GM21447 (cell line): ENCODE results near the gene BABAM2.

Experiments used
- ATAC-seq: cut with Tn5 transposase; IDR thresholded peaks from one replicate; pipeline ENCODE4 v1.9.1; 2021; ENCODE audit not compliant: unreplicated experiment

BABAM2 gene

GRCh38 chr2:28058791-28059190 is 168.3 kb downstream of the BABAM2 start:
- ATAC-seq: no peak

GRCh38 chr2:28062867-28063266 is 172.3 kb downstream of the BABAM2 start:
- no peak for ATAC-seq

- ATAC-seq: no peak
Measured at GRCh38 chr2:28063492-28063962, 173.0 kb downstream of the BABAM2 start.

- no peak for ATAC-seq
Measured at GRCh38 chr2:28067602-28068001, 177.1 kb downstream of the BABAM2 start.

- ATAC-seq: no peak
Measured at GRCh38 chr2:28068088-28068487, 177.6 kb downstream of the BABAM2 start.

GRCh38 chr2:28068527-28068926 is 178.0 kb downstream of the BABAM2 start:
- no peak for ATAC-seq

GRCh38 chr2:28071221-28071620 is 180.7 kb downstream of the BABAM2 start:
- ATAC-seq: no peak

GRCh38 chr2:28074137-28074536 is 183.6 kb downstream of the BABAM2 start:
- no peak for ATAC-seq

GRCh38 chr2:28080911-28081310 is 190.4 kb downstream of the BABAM2 start:
- no peak for ATAC-seq

GRCh38 chr2:28082131-28082530 is 191.6 kb downstream of the BABAM2 start:
- ATAC-seq: no peak

GRCh38 chr2:28083476-28083875 is 192.9 kb downstream of the BABAM2 start:
- ATAC-seq: no peak

GRCh38 chr2:28084564-28084963 is 194.0 kb downstream of the BABAM2 start:
- ATAC-seq: no peak

GRCh38 chr2:28085201-28085600 is 194.7 kb downstream of the BABAM2 start:
- ATAC-seq: no peak

GRCh38 chr2:28086611-28087010 is 196.1 kb downstream of the BABAM2 start:
- no peak for ATAC-seq

GRCh38 chr2:28088970-28089369 is 198.4 kb downstream of the BABAM2 start:
- ATAC-seq: no peak

- ATAC-seq: no peak
Measured at GRCh38 chr2:28089486-28089885, 199.0 kb downstream of the BABAM2 start.

GRCh38 chr2:28093308-28093707 is 202.8 kb downstream of the BABAM2 start:
- no peak for ATAC-seq

GRCh38 chr2:28093768-28094167 is 203.2 kb downstream of the BABAM2 start:
- no peak for ATAC-seq

GRCh38 chr2:28094739-28095138 is 204.2 kb downstream of the BABAM2 start:
- ATAC-seq: no peak

GRCh38 chr2:28095622-28096021 is 205.1 kb downstream of the BABAM2 start:
- no peak for ATAC-seq

- no peak for ATAC-seq
Measured at GRCh38 chr2:28096421-28096820, 205.9 kb downstream of the BABAM2 start.

- ATAC-seq: no peak
Measured at GRCh38 chr2:28098501-28099225, 208.1 kb downstream of the BABAM2 start.

GRCh38 chr2:28101123-28101522 is 210.6 kb downstream of the BABAM2 start:
- ATAC-seq: no peak
